NCI-H128 (cell line): ENCODE measurements around the gene CLIP2.
"Not testable (repeated sequence)": the region's sequence is repeated elsewhere in the genome, so short reads cannot be mapped to it uniquely, and the experiment has no call there.

Source experiments
- DNase-seq: peaks from one replicate; lab custom pipeline; 2025; ENCODE audit not compliant: unreplicated experiment; lab: John Stamatoyannopoulos, UW

Gene CLIP2

DNA sequence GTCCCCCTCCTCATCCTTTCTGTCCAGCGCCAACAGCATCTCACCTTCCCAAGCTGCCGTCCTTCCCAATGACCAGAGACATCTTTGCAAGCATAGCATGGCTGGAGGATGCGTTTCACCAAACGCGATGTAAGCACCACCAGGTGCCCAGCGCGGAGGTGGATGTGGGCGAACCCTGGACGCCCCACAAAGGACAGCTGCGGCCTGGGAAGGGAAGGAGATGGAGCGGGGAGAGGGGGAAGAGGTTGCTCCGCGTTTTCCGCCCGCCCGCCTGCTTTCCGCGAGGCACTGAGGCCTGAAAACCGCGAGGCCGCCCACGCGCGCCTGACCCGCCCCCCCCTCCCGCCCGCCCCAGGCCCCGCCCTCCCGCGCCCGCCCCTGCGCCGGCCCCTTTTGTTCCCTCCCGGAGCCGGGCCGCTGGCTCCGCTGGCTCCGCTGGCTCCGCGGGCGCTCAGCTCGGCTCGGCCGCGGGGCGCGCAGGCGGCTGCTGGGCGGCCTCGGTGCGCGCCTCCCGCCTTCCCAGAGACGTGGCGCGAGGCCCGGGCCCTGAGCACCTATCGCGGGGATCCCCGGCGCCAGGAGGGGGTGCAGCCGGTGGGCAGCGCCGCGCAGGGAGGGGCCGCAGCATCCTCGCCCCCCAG lies at the start of gene CLIP2:
TSS of gene CLIP2 (plus strand) at position 390 of the 641 bp plus-strand sequence. CDS start 28,140 bp downstream, outside the sequence.
- DNase-seq = peak; percentile 27

DNA sequence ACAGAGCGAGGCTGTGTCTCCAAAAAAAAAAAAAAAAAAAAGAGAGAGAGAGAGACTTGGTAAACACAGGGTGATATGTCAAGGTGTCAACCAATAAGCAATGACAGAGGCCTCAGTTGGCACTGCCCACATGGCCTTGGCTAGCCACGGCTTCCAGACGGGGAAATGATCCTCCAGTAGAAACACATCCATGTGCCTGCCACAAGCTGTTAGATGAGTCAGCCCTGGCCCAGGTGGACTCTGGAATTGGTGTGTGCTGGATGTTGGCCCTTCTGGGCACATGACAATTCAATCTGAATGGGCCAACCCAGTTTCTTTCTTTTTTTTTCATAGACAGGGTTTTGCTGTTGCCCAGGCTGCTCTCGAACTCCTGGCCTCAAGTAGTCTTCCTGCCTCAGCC lies 48.7 kb upstream of the CLIP2 start:
- no peak for DNase-seq

DNA sequence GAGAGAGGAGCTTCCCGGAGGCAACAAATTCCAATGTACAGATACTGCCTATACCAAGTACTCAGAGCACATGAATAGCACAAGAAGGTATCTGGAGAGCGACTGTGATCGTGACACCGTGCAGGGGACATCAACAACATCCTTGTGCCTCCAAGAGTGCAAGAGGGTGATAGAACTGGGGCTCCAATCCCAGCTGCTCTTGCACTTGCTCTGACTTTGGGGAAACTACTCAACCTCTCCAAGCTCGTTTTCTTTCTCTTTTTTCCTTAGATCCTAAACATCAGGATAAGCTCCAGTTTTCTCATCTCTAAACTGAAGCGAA lies 47.1 kb upstream of the CLIP2 start:
- no peak for DNase-seq

DNA sequence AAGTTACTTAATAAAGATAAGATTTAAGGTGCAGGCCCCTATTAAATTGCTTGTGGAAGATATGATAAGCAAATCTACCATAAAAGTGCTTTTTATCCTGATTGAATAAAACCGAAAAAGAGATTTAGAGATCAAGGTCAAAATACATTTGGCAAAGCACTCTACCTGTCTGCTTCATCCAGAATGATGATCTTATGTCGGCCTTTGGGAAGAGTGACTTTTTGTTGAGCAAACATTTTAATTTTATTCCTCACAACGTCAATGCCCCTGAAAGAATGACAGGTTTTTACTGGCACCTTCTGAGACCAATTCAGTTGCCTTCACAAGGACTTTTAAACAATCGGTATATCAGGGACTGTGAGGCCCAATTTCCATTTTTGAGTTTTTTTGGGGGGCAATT lies 42.7 kb upstream of the CLIP2 start:
- DNase-seq = no peak

DNA sequence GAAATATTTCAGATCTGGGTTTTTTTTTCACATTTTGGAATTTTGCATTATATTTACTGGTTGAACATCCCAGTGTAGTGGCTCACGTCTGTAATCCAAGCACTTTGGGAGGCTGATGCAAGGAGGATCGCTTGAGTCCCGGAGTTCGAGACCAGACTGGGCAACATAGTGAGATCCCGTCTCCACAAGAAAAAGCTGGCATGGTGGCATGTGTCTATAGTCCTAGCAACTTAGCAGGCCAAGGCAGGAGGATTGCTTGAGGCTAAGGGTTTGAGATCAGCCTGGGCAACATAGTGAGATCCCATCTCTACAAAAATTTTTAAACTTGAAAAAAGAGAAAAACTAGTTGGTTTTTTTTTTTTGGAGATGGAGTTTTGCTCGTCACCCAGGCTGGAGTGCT lies 41.1 kb upstream of the CLIP2 start:
- no peak for DNase-seq

DNA sequence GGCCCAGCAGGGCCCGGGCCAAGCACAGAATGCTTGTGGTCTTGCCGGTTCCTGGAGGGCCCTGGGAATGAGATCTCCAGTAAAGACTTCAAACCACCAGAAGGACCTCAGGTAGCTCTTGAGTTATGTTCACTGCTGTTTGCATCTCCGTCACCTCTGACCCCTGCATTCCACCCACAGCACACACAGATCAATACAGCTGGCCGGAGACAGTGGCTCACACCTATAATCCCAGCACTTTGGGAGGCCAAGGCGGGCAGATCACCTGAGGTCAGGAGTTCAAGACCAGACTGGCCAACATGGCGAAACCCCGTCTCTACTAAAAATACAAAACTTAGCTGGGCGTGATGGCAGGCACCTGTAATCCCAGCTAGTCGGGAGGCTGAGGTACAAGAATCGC lies 40.1 kb upstream of the CLIP2 start:
- not testable (repeated sequence) for DNase-seq

DNA sequence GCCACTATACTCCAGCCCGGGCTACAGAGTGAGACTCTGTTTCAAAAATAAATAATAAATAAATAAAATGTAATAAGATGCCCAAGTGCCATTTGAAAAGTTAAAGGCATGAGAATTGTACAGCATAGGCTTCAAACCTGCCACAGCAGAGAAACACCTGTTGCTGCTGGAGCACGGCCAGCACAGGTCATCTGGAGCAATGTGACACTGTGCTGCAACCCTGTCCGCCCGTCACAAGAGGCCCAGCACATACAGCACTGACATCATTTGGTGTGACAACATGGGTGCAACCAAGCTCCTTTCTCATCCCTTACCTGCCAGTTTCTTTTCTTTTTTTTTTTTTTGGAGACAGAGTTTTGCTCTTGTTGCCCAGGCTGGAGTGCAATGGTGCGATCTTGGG lies 36.3 kb upstream of the CLIP2 start:
- DNase-seq = no peak

DNA sequence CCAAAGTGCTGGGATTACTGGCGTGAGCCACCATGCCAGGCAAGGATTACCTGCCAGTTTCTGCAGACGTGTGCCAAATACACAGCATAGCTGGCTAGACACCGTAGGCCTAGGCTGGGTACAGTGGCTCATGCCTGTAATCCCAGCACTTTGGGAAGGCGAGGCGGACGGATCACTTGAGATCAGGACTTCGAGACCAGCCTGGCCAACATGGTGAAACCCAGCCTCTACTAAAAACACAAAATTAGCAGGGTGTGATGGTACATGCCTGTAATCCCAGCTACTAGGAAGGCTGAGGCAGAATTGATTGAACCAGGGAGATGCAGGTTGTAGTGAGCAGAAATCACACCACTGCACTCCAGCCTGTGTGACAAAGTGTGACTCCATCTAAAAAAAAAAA lies 35.9 kb upstream of the CLIP2 start:
- no peak for DNase-seq

DNA sequence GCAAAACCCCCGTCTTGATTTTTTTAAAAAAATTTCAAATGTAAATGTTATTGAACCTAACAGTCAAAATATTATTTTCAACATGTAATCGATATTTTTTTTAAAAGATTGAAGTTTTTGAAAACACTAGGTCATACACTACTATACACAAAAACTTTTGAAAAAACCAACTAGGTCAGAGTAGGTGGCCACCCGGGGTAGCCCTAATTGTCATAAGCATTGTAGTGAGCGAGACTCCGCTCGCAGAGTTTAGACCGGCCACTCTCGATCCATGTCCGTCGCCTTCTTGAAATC lies 35.4 kb upstream of the CLIP2 start:
- no peak for DNase-seq

DNA sequence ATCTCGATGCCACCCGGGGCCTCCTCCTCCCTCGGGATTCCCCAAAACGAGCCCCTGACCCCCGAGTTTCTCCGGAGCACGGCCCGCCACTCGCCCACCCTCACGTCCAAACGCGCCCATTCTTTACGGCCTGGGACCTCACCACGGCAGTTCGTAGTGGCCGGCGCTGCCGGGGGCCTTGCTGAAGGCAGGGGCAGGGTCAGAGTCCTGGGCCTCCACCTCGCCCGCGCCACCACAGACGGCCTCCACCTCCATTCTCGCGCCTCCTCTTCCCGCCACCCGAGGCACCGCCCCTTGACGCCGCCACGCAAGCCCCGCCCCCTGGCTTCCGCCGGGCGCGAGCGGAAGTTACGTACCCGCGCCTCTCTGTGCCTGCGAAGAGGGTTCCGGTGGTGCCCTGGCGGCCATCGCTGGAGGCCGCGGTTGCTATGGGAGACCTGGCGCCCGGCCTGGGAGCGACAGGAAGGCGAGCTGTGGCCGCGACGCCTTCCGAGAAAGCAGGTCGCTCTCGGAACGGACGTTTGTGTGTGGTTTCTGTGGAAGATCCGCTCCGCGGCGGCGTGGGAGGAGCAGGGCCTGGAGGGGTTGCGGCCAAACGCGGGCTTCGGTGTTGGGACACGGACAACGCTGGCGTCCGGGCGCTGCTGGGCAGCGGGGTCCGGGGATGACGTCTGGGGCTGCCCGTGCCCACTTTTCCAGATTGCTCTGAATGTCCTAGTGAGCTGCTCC lies 34.9 kb upstream of the CLIP2 start, which contains the start of gene RFC2:
TSS of gene RFC2 (minus strand) at position 271 of the 729 bp plus-strand sequence. CDS start at position 255, 16 bp downstream.
- DNase-seq = peak; percentile 92

DNA sequence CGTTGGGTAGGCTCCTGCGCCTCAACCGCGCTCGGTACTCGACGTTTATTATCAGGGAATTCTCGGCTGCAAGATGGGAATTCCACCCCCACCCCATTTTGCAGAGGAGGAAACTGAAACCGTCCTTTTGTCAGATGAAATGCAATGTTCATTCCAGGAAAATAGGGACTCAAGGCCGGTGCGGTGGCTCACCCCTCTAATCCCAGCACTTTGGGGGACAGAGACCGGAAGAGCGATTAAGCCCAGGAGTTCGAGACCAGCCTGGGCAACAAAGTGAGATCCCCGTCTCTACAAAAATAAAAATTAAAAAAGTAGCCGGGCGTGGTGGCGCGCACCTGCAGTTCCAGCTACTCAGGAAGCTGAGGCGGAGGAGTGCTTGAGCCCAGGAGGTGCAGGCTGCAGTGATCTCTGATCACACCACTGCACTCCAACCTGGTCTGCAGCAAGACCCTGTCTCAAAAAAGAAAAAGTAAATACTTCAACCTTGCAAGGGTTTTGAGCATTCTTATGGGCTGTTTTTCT lies 34.3 kb upstream of the CLIP2 start:
- no peak for DNase-seq

DNA sequence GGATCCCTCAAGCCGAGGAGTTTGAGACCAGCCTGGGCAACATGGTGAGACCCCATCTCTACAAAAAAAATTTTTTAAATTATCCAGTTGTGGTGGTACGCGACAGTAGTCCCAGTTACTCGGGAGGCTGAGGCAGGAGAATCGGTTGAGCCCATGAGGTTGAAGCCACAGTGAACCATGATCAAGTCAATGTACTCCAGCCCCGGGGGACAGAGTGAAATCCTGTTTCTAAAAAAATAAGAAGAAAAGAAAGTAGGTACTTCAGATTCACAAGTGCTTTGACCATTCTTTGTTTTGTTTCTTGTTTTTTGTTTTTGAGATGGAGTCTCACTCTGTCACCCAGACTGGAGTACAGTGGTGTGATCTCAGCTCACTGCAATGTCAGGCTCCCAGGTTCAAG lies 33.7 kb upstream of the CLIP2 start:
- DNase-seq = not testable (repeated sequence)

DNA sequence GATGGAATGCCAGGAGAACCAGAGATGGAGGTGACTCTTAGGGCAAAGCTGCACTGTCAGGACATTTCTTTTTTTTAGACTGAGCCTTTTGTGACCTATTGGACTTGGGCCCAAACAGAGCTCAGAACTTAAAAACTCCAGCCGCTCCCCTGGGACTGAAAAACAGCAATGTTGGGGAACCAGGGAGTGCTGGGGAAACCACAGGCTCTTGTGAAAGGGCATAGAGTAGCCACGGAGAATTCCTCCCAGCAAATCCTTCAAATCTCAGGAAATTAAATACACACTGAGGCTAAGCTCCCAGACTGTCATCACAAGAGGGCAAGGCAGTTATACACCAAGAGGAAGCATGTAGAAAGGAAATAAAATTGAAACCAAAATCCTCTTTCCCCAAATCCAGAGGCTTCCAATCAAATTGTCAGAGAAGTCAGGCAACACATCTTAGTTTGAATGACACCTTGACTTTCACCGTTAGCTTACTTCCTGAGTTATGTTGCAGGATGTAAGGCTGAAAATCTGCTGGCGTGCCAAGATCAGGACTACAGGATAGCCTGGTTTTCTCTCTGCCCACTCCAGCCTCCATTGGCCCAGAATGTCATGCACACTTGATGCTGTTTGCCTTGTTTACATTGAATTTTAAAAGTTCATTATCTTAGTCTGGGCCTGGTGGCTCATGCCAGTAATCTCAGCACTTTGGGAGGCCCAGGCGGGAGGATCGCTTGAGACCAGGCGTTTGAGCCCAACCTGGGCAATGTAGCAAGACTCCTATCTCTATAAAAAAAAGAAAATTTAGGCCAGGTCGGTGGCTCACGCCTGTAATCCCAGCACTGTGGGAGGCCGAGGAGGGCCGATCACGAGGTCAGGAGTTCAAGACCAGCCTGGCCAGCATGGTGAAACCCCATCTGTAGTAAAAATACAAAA lies 32.5 kb upstream of the CLIP2 start:
- no peak for DNase-seq

DNA sequence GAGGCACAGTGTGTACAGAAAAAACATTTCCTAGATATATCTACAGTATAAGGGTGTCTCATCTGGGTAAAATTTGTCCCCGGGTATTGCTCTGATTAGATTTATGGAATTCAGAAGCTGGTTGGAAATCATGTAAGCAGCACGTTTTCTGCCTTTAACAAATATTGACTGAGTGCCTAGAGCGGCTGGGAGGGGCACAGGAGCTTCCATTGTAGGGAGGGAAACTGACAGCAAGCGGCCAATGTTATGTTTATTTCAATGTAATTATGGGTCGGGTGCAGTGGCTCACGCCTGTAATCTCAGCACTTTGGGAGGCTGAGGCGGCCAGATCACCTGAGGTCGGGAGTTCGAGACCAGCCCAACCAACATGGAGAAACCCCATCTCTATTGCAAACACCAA lies 30.6 kb upstream of the CLIP2 start:
- DNase-seq = no peak

DNA sequence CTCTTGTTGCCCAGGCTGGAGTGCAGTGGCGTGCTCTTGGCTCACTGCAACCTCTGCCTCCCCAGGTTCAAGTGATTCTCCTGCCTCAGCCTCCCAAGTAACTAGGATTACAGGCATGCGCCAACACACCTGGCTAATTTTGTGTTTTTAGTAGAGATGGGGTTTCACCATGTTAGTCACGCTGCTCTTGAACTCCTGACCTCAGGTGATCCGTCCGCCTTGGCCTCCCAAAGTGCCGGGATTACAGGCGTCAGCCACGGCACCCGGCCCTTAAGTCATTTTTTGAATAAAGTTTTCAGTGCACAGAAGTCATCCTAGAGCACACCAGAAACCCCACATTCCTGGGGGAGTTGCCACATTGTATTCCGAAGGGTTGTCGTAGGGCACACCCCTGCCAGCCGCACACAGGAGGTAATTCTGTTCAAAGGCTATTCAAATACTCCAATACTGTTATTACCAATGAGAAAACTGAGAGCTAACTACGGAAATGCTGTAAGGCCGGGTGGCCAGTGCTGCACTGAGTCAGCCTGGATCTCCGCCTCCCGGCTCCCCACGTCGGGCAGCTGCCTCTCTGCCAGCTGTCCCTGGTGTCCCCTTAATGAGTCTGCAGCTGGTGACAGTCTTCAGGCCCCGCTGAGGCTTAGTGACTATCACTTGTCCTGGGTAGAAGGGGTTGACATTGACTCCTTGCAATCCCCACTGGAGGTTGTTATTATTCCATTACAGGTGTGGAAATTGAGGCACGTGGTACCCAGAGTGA lies 26.4 kb upstream of the CLIP2 start:
- no peak for DNase-seq

DNA sequence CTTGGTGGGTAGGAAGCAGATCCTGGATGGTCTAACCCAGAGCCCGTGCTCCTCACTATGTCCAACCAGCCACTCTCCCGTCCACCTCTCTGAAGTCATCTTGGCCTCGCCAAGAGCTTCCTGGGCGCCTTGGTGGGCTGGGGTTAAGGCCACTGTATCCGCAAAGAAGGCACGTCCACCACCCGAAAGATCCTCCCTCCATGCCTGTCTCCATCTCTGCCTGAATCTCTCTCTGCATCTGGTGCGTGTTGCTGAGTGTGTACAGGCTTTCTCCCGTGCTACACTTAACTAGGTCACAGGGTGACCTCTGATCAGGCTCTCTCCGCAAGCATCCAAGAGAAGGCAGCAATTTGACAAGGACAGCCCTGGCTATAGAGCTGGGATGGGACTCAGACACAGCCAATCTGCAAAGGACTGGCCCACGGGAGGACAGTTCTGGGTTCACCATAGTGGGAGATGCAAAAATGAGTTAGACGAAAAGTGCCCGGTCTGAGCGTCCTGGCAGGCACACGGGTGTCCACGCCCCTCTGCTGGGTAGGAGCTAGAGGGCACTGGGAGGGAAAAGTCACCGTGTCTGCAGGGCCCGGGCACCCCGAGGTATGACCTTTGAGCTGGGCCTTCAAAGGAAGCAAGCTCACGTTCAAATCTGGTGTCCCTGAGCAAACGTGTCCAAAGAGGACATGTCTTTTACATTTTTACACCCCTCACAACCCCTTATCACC lies 25.6 kb upstream of the CLIP2 start:
- no peak for DNase-seq

DNA sequence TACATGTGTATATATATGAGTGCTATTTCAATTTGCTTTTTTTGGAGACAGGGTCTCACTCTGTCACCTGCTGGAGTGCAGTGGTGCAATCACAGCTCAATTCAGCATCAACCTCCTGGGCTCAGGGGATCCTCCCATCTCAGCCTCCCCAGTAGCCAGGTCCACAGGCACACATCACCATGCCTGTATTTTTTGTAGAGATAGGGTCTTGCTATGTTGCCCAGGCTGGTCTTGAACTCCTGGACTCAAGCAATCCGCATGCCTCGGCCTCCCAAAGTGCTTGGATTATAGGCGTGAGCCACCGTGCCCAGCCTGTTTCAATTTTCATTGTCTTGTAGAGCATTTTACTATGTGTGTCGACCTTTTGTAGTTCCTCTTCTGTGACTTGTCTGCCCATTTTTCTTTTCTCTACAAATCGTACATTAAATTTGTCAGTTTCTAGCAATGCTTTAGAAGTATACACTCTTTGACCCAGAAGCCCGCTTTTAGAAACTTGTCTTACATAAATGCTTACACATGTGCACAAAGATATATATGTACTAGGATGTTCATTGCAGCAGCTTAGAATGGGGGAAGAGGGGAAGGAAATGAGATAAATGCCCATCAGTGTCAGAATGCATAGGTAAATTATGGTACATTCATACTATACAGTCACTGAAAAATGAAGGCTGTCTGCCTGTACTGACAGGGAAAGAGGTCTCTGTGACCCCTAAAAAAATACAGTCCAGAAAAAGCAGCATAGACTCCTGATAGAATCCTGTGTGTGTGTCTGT lies 22.8 kb upstream of the CLIP2 start:
- DNase-seq = no peak

DNA sequence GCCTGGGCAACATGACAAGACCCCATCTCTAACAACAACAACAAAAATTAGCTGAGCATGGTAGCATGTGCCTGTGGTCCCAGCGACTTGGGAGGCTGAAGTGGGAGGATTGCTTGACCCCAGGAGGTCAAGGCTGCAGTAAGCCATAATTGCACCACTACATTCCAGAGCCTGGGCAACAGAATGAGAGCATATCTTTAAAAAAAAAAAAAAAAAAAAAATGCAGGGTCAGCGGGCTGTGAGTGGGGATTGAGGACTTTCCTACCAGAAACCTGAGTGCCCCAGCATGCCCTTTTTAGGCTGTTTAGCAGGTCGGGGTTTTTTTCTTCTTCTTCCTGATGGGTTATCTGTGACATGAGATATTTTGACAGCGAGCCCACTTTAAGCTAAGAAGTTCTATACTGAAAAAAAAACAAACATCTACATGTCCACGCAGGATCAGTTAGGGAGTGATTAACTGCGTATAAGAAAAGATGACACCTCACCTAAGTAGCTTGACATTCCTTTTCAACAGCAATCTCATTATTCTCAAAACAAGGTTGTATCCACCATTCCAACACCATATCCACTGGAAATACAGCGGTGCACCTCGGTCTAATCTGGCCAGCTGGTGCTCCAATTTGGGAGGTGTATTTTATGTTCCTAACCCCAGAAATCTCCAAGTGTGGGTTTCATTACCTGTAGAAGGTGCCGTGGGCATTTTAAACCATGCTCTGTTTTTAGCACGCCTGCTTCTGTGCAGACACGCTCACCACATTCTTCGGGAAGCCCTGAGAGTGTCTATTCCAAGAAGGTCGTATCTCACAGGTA lies 21.2 kb upstream of the CLIP2 start:
- DNase-seq = no peak

DNA sequence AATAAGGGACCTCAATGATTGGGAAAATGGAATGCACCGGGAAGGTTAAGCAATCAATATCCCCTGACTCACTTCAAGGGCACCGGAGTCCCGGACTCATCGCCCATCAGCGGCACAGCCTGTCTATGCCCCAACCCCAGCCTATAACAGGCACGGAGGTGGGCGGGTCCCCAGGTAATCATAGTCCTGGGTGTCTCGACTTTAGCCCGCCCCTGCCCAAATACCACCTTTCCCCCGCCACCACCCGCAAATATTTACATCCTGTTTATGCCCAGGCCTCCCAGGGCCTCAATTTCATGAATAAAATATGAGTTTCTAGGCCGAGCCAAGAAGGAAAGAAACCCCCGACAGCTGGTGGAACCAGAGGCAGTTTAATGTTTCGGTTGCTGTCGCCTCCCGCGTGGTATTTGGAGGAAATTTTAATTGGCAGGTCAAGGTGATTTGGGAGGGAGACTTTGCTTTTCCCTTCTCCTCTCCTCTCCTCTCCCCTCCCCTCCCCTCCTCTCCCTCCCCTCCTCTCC lies 19.4 kb upstream of the CLIP2 start:
- DNase-seq = peak; percentile 26
